PFSK-1 (cell line): ENCODE data around the gene BRD3OS.

Experiments used
- POLR2AphosphoS5 ChIP-seq: IDR thresholded peaks from 2 replicates; pipeline ENCODE4 v1.6.1; 2012; ENCODE audit warnings: low read depth, mild to moderate bottlenecking, control low read depth, low read length, moderate library complexity
- REST ChIP-seq, 2 experiments: IDR thresholded peaks; 2 replicates each; pipeline versions ENCODE4 v1.6.1 to v1.8.0; 2011 to 2012; ENCODE audit warnings: low read depth in 2 of 2, low read length in 2 of 2, control low read depth in 1 of 2, inconsistent platforms in 1 of 2, mild to moderate bottlenecking in 1 of 2, moderate library complexity in 1 of 2; ENCODE audit not compliant: insufficient read depth in 1 of 2
- TAF1 ChIP-seq: IDR thresholded peaks from 2 replicates; pipeline ENCODE4 v1.6.1; 2012; ENCODE audit warnings: low read length, control low read depth, borderline replicate concordance; ENCODE audit not compliant: insufficient read depth

GRCh38 chr9:134040781-134041648, 15.7 kb downstream of the BRD3OS start:
- no peak for TF ChIP-seq TAF1
- TF ChIP-seq REST (IDR thresholded peaks at IDR 0.05; ENCODE audit: insufficient read depth in 1 of 2, low read depth in 2 of 2, low read length in 2 of 2) = no peak
- no peak for TF ChIP-seq POLR2AphosphoS5
